Natural killer cell treated with Interleukin-12 subunit alpha and Interleukin-12 subunit beta and Interleukin-15 and Interleukin-18, amount 100 ng/mL, for 72 hours (primary cell): Measurements from ENCODE around the gene DOC2B. TPM values are rescaled to one million over a fixed set of nuclear protein-coding genes. Genes with fewer than 3 reads are reported as not detected.
"Not testable (repeated sequence)": the region's sequence is repeated elsewhere in the genome, so short reads cannot be mapped to it uniquely, and the experiment has no call there.

Experiments used
- ATAC-seq, 2 donors: fragments of 150-1000 bp; cut with Tn5 transposase in 1 of 2; sonication (Bioruptor Pico), chemical (Tn5 transposase) in 1 of 2; 2 replicates each; pipeline ENCODE4 v1.10.0; 2021
- DNase-seq: peaks from one replicate; pipeline ENCODE4 v3.0.0; 2022; ENCODE audit warnings: low spot score
- H3K27ac Mint-ChIP-seq, 2 donors: 1 replicate in 1 of 2; 2 replicates in 1 of 2; pipeline ENCODE4 v1.8.0; 2022; ENCODE audit warnings: mixed read lengths in 2 of 2, mild to moderate bottlenecking in 1 of 2, moderate library complexity in 1 of 2
- H3K27me3 Mint-ChIP-seq, 2 donors: 1 replicate in 1 of 2; 2 replicates in 1 of 2; pipeline ENCODE4 v1.8.0; 2022; ENCODE audit warnings: mixed read lengths in 2 of 2
- H3K36me3 Mint-ChIP-seq: one replicate; pipeline ENCODE4 v1.8.0; 2022; ENCODE audit warnings: mixed read lengths
- H3K4me1 Mint-ChIP-seq, 2 donors: 1 replicate in 1 of 2; 2 replicates in 1 of 2; pipeline ENCODE4 v1.8.0; 2022; ENCODE audit warnings: low read depth in 2 of 2, mixed read lengths in 2 of 2, mild to moderate bottlenecking in 1 of 2
- H3K4me3 Mint-ChIP-seq: one replicate; pipeline ENCODE4 v1.8.0; 2022; ENCODE audit warnings: mixed read lengths
- H3K9me3 Mint-ChIP-seq: 2 replicates; pipeline ENCODE4 v1.8.0; 2022; ENCODE audit warnings: mixed read lengths
- total RNA-seq, 2 donors: library from RNA; stranded (reverse); gene quantifications; one replicate each; pipeline ENCODE4 v1.2.3, GENCODE V29; 2022

Gene DOC2B
- 10 to 100 TPM in 1 of 2 donors, 1 to 10 TPM in 1; 3.7 to 17.9 TPM for total RNA-seq

GRCh38 chr17:181245-182049 is at the start of gene DOC2B:
TSS of gene DOC2B (minus strand) at chr17:181650. CDS start at chr17:181479, 171 bp downstream.
- H3K36me3 Mint-ChIP-seq, result no peaks in the 10 kb centered on the region
- no peak for DNase-seq
- H3K27ac Mint-ChIP-seq, result no peak within 1 kb of the TSS
- peak; percentile 43 to 82 for ATAC-seq
- no peaks in the 10 kb centered on the region for H3K9me3 Mint-ChIP-seq
- H3K27me3 Mint-ChIP-seq, result peaks cover 22 to 30% of the 10 kb centered on the region in 2 donors
- peaks cover 0 to 11% of the 10 kb centered on the region in 2 donors for H3K4me1 Mint-ChIP-seq
- H3K4me3 Mint-ChIP-seq, result peak within 1 kb of the TSS; percentile 26

GRCh38 chr17:230395-230770 is 48.9 kb upstream of the DOC2B start:
- Mint-ChIP-seq H3K4me3 (no peak overlapping the region), H3K27me3 (no peaks in the 10 kb centered on the region), H3K9me3 (no peaks in the 10 kb centered on the region), H3K4me1 (peaks cover 0 to 9% of the 10 kb centered on the region in 2 donors), H3K27ac (peak overlapping the region in 1 of 2 donors; percentile 56), H3K36me3 (no peaks in the 10 kb centered on the region)
- no peak for DNase-seq
- ATAC-seq, result no peak

- DNase-seq (no peak), ATAC-seq (no peak)
- Mint-ChIP-seq H3K4me1 (peaks cover 0 to 9% of the 10 kb centered on the region in 2 donors), H3K36me3 (no peaks in the 10 kb centered on the region), H3K27me3 (no peaks in the 10 kb centered on the region), H3K9me3 (no peaks in the 10 kb centered on the region), H3K27ac (peak overlapping the region in 1 of 2 donors; percentile 56), H3K4me3 (no peak overlapping the region)
Measured at GRCh38 chr17:229709-230394, 48.4 kb upstream of the DOC2B start.

GRCh38 chr17:228951-229708 is 47.7 kb upstream of the DOC2B start:
- H3K27me3 Mint-ChIP-seq, result no peaks in the 10 kb centered on the region
- no peak overlapping the region for H3K4me3 Mint-ChIP-seq
- H3K27ac Mint-ChIP-seq, result no peak overlapping the region
- no peaks in the 10 kb centered on the region for H3K9me3 Mint-ChIP-seq
- no peaks in the 10 kb centered on the region for H3K36me3 Mint-ChIP-seq
- no peak for DNase-seq
- peaks cover 0 to 9% of the 10 kb centered on the region in 2 donors for H3K4me1 Mint-ChIP-seq
- no peak for ATAC-seq

- Mint-ChIP-seq H3K4me3 (no peak overlapping the region), H3K36me3 (no peaks in the 10 kb centered on the region), H3K9me3 (no peaks in the 10 kb centered on the region), H3K27me3 (no peaks in the 10 kb centered on the region), H3K4me1 (peaks cover 0 to 5% of the 10 kb centered on the region in 2 donors), H3K27ac (no peak overlapping the region)
- no peak for DNase-seq
- no peak for ATAC-seq
Measured at GRCh38 chr17:227946-228615, 46.6 kb upstream of the DOC2B start.

GRCh38 chr17:227078-227945 is 45.9 kb upstream of the DOC2B start:
- Mint-ChIP-seq H3K4me3 (no peak overlapping the region), H3K27me3 (no peaks in the 10 kb centered on the region), H3K9me3 (no peaks in the 10 kb centered on the region), H3K27ac (no peak overlapping the region), H3K4me1 (no peaks in the 10 kb centered on the region), H3K36me3 (no peaks in the 10 kb centered on the region)
- no peak for DNase-seq
- ATAC-seq, result no peak

- Mint-ChIP-seq H3K4me1 (no peaks in the 10 kb centered on the region), H3K36me3 (no peaks in the 10 kb centered on the region), H3K4me3 (no peak overlapping the region), H3K27me3 (no peaks in the 10 kb centered on the region), H3K27ac (no peak overlapping the region), H3K9me3 (no peaks in the 10 kb centered on the region)
- DNase-seq, result no peak
- ATAC-seq, result no peak
Measured at GRCh38 chr17:226108-227077, 44.9 kb upstream of the DOC2B start.

GRCh38 chr17:225551-225950 is 44.1 kb upstream of the DOC2B start:
- H3K27ac Mint-ChIP-seq, result no peak overlapping the region
- H3K27me3 Mint-ChIP-seq, result no peaks in the 10 kb centered on the region
- no peaks in the 10 kb centered on the region for H3K4me1 Mint-ChIP-seq
- H3K9me3 Mint-ChIP-seq, result no peaks in the 10 kb centered on the region
- H3K36me3 Mint-ChIP-seq, result no peaks in the 10 kb centered on the region
- no peak overlapping the region for H3K4me3 Mint-ChIP-seq
- DNase-seq, result no peak
- no peak for ATAC-seq

GRCh38 chr17:224576-224975 is 43.1 kb upstream of the DOC2B start:
- not testable (repeated sequence) for H3K27me3 Mint-ChIP-seq, H3K4me3 Mint-ChIP-seq, H3K4me1 Mint-ChIP-seq, DNase-seq, H3K9me3 Mint-ChIP-seq, ATAC-seq, H3K36me3 Mint-ChIP-seq, H3K27ac Mint-ChIP-seq

GRCh38 chr17:223723-224471 is 42.4 kb upstream of the DOC2B start:
- Mint-ChIP-seq H3K36me3 (no peaks in the 10 kb centered on the region), H3K27ac (no peak overlapping the region), H3K27me3 (no peaks in the 10 kb centered on the region), H3K4me3 (no peak overlapping the region), H3K9me3 (no peaks in the 10 kb centered on the region), H3K4me1 (no peaks in the 10 kb centered on the region)
- ATAC-seq (no peak), DNase-seq (no peak)

- H3K9me3 Mint-ChIP-seq, result no peaks in the 10 kb centered on the region
Measured at GRCh38 chr17:222172-222571, 40.7 kb upstream of the DOC2B start.

More at GRCh38 chr17:222172-222571, 40.7 kb upstream of the DOC2B start:
- H3K27me3 Mint-ChIP-seq, result no peaks in the 10 kb centered on the region
- no peaks in the 10 kb centered on the region for H3K36me3 Mint-ChIP-seq
- H3K27ac Mint-ChIP-seq, result no peak overlapping the region
- ATAC-seq (no peak), DNase-seq (peak; percentile 15)
- no peaks in the 10 kb centered on the region for H3K4me1 Mint-ChIP-seq
- no peak overlapping the region for H3K4me3 Mint-ChIP-seq
